Activated CD8-positive, alpha-beta memory T cell treated with anti-CD3 and anti-CD28 coated beads for 36 hours (primary cell): ENCODE measurements around the gene DPY19L3. TPM values are rescaled to one million over a fixed set of nuclear protein-coding genes. Genes with fewer than 3 reads are reported as not detected.
"Not testable (repeated sequence)": the region's sequence is repeated elsewhere in the genome, so short reads cannot be mapped to it uniquely, and the experiment has no call there.

Experiments used
- CTCF ChIA-PET: fragments of 350-600 bp; sonication (Branson Sonifier 250); formaldehyde crosslinking; loops from one replicate; lab custom pipeline; 2021; ENCODE audit warnings: antibody characterized with exemption; lab: Charles Lee
- POLR2A ChIA-PET: fragments of 350-600 bp; sonication (Branson Sonifier 250); formaldehyde crosslinking; loops from one replicate; lab custom pipeline; 2021; ENCODE audit warnings: antibody characterized with exemption; lab: Charles Lee
- total RNA-seq, 2 experiments: library from RNA; stranded (reverse); gene quantifications; one replicate each; pipeline ENCODE4 v1.2.3, GENCODE V29; 2021

Gene DPY19L3
- total RNA-seq, 2 experiments from 2014 or later: 19.1 to 20.9 TPM

DNA sequence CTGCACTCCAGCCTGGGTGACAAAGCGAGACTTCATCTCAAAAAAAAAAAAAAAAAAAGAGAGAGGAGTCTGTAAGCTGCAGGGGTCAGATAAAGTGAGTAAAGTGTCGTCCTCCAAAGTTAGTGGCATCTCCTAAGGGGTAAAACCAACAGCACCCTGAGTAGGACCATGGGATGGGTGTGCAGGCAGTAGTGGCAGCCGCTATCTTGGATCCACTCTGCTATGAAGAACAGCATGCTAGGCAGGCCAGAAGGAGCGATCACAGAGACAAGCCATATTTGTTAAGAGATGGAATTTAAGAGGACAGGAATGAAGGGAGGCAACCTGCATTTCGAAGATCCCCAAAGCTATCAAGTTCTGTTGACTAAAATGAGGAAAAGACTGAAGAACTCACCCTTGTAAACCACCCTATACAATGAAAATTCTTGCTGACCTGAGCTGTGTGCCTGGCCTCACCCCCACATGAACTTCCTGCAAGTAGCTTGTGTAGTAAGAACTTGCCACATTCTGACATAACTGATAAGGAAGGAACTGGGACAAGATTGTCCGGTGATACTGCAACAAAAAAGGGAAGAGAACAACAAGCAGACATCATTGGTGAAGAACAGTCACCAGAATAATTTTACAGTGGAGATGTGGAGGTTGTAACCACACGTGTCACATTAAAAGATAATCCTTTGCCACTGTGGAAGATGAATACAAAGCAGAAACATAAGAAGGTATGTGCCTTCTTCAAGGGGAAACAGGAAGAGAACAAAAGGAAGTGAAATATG is 16.2 kb downstream of the DPY19L3 start:
- ChIA-PET POLR2A (no interaction called here), CTCF (no interaction called here)

DNA sequence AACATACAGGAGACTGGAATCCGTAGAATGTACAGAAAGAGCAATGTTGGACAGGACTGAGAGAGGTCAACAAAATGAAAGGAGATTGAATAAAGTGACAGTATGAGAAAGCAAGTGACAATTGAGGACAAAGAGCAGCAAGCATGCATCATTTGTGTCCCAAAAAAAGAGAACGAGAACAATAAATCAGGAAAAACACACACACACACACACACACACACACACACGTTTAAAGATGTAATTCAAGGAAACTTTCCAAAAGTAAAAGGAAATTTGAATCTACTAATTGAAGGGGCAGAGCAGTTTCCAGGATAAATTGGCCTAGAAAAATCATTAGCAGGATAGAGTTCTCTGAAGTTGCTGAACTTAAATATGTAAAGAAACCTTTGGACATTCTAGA is 16.9 kb downstream of the DPY19L3 start:
- ChIA-PET POLR2A (no interaction called here), CTCF (no interaction called here)

DNA sequence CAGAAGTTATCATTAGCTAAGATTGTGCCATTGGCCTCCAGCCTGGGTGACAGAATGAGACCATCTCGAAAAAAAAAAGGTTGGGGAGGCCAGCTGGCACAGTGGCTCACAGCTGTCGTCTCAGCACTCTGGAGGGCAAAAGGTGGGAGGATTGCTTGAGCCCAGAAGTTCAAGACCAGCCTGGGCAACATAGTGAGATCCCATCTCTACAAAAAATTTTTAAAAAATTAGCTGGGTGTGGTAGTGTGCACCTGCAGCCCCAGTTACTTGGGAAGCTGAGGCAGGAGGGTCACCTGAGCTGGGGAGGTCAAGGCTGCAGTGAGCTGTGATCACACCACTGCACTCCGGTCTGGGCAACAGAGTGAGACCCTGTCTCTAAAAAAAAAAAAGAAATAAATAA is 18.4 kb downstream of the DPY19L3 start:
- POLR2A ChIA-PET: not testable (repeated sequence)
- CTCF ChIA-PET: interaction anchor here (0.7 kb wide), 1 partner anchor 193 kb away, joined by 4 read pairs; no protein-coding TSS in a partner anchor

DNA sequence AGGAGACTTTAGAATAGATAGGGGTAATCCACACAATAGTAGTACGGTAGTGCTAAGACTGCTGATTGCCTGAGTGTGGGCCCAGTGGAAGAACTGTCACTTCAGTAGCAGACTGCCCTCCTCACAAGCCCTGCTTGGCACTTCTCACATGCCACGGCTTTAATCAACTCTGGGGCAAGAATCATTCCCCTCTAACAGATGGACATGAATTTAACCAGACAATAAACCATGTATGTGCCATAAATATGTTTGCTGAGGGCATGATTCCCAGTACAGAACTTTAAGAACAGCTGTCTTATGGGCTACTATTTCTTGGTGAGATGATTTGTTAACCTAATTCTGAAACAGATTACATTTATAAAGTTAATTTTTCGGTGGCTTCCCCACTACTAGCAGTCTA is 22.0 kb downstream of the DPY19L3 start:
- POLR2A ChIA-PET: no interaction called here
- CTCF ChIA-PET: no interaction called here

DNA sequence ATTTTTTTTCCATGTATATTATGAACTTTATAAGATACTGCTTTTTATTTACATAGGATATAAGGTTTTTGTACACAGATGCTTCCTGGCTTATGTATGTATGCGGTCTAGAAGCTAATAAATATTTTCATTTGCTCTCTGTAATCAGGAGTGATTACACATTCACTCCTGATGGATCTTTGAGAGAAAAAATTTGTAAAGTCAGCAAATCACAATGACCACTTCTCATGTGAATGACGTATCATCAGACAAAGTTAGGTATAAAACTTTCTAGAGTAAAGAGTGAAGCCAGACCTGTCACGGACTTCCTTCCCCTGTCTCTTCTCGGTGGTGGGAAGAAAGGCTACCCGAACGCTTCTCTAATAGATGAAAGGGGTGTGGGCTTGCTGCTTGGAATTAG is 31.1 kb downstream of the DPY19L3 start:
- CTCF ChIA-PET: no interaction called here
- POLR2A ChIA-PET: no interaction called here

DNA sequence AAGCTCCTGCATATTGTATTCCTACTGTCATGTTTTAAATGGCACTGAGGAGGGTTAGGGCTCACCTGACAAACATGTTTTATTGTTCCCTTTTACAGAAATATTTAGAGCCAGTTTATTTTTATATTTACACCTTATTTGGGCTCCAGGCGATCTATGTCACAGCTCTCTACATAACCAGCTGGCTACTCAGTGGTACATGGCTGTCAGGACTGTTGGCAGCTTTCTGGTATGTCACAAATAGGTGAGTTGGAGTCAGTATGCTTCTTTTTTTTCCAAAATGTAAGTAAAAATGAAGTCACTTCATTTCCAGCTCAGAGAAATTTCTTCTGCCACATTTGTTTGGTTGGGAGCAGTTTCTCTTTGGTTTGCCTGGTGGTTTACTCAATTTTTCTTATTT is 31.5 kb downstream of the DPY19L3 start:
- POLR2A ChIA-PET: no interaction called here
- CTCF ChIA-PET: no interaction called here

DNA sequence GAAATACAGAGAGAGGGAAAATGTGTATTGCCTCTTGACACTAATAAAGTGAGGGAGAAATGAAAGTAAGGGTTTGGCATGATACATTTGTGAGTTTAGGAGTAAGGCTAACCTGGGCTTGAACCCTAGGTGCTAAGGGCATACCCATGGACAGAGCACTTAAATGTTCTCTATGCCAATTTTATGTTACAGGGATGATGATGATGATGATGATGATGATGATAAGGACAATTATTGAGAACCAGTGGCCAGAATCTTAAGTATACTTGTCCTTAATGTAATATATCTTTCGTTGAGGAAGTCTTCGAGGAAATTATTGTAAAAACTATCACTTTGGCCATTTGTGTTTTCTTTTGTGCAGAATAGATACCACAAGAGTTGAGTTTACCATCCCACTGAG is 33.2 kb downstream of the DPY19L3 start:
- CTCF ChIA-PET: no interaction called here
- POLR2A ChIA-PET: no interaction called here

DNA sequence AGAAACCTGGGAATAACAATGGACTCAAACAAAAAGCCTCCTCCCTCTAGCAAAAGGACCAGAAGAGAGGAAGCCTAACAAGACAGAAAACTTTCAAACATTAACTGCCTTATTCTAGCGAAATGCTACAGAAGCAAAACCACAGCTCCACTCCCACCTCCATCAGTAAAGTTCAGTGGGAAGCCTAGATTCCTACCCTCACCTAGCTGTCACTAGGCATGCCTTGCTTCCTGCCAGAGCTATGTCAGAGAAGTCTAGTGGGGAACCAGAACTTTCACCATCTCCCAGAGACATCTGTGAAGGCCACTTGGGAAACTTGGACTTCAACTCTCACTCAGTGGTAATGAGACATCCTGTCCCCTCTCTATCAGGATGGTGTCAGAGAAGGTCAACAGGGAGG is 37.1 kb downstream of the DPY19L3 start:
- POLR2A ChIA-PET: no interaction called here
- CTCF ChIA-PET: no interaction called here

DNA sequence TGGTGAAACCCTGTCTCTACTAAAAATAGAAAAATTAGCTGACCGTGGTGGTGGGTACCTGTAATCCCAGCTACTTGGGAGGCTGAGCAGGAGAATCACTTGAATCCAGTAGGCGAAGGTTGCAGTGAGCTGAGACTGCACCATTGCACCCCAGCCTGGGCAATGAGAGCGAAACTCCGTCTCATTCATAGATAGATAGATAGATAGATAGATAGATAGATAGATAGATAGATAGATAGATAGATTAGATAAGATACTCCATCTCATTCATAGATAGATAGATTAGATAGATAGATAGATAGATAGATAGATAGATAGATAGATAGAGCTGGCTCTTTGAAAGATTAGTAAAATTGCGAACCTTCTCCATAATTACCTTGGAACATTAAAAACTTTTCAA is 42.0 kb downstream of the DPY19L3 start:
- POLR2A ChIA-PET: not testable (repeated sequence)
- CTCF ChIA-PET: interaction anchor here (0.5 kb wide), 1 partner anchor 1773 kb away, joined by 3 read pairs; no protein-coding TSS in a partner anchor

DNA sequence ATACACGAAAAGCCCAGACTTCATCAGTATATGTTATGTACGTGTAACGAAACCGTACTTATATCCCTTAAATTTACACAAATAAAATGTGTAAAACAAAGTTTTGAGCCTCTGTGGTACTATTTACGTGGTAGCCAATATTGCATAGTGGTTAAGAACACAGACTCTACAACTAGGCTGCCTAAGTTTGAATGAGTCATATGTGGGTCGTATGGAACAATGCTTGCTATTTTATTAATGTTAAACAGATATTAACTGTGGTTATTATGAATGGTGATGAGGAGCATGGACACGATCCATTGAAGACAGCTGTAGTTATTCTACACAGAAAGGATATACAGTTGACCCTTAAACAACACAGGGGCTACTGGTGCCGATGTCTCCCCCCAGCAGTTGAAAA is 42.5 kb downstream of the DPY19L3 start:
- ChIA-PET CTCF (interaction anchor here (0.5 kb wide), 1 partner anchor 1773 kb away, joined by 3 read pairs; no protein-coding TSS in a partner anchor), POLR2A (no interaction called here)

DNA sequence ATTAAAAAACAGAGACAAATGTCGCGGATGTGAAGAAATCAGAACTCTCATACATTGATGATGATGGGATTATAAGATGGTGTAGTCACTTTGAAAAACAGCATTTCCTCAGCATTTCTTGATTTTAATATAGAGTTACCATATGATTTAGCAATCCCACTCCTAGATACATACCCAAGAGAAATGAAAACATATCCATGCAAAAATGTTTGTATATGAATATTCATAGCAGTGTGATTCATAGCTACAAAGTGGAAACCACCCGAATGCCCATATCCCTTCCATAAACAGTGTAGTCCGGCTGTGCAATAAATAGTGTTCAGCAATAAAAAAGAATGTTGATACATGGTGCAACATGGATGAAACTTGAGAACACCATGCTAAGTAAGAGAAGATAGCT is 44.6 kb downstream of the DPY19L3 start:
- ChIA-PET CTCF (no interaction called here), POLR2A (interaction anchor here (0.6 kb wide), 1 partner anchor 131 kb away, joined by 3 read pairs; the partner anchor contains the start of gene PDCD5)

DNA sequence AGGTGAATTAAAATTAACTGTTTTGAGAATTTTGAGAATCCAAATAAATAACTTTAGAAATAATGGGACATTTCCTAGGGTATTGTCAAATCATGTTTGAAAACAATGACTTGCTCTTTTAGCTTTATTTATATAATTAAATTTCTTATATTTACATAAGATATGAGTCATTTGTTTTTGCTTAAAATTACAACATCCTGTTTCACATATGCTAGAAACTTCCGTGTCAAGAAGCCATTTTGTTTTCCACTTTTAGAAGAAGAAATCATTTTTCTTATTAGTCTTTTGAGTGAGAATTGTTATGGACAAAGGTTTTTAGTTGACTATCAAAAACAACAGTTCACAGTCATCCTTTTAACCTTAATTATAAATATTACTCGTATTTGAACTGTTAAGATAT is 48.2 kb downstream of the DPY19L3 start:
- CTCF ChIA-PET: no interaction called here
- POLR2A ChIA-PET: no interaction called here

DNA sequence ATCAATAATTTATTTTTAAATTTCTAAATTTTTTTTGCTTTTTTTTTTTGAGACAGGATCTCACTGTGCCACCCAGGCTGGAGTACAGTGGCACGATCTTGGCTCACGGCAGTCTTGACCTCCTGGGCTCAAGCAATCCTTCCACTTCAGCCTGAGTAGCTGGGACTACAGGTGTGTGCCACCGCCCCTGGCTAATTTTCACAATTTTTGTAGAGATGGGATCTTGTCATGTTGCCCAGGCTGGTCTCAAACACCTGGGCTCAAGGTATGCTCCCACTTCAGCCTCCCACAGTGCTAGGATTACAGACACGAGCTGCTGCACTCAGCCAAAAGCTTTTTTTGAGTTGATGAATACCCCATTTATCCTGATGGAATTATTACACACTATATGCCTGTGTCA is 50.8 kb downstream of the DPY19L3 start:
- ChIA-PET CTCF (no interaction called here), POLR2A (no interaction called here)

DNA sequence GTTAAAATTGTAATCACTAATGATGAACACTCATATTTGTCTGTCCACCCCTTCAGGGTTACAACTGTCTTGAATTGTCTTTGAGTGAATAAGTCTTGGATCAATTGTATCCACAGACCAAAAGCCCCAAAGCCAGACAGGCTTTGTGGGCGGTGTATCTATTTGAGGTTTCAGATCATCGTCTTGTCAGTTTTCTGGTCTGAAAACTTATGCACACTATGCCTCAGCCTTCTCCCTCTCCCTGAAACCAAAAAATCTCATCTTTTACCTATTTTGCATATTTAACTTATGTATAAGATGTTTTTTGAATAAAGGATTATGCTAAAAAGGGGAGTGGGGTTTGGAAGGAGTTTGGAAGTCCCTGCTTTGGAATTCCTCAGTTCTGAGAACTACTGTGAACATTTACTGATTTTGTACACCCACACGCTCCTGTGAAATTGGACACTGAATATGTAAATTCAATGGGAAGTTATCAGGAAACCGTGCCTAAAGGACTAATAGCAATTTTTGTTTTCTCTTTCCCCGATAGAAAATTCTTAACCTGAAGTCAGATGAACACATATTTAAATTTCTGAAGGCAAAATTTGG is 52.1 kb downstream of the DPY19L3 start:
- POLR2A ChIA-PET: no interaction called here
- CTCF ChIA-PET: no interaction called here

DNA sequence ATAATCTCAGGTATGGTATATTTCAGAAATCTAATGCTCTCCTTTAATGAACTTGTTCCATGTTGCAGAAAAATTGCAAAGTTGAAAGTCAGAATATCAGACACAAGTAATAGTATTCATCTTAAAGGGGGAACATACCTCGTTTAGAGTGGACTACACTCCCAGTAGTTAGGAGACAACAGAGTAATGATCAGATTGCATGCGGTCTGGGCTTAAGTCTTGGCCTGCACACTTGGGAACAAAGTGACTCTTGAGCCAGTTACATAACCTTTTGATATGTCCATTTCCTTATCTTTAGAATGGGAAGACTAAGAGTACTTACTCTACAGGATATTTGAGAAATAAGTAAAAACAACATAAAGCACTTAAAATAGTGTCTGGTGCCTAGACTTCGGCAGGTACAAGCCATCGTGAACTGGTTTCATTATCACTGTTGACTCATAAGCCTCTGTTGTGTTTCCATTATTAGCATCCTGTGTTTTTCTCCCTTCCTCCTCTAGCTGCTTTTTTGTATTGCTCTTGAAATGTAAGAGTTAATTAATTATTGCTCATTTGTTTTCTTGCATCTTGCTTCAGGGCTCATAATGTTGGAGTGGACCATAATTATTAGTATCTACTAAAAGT is 53.0 kb downstream of the DPY19L3 start:
- POLR2A ChIA-PET: no interaction called here

DNA sequence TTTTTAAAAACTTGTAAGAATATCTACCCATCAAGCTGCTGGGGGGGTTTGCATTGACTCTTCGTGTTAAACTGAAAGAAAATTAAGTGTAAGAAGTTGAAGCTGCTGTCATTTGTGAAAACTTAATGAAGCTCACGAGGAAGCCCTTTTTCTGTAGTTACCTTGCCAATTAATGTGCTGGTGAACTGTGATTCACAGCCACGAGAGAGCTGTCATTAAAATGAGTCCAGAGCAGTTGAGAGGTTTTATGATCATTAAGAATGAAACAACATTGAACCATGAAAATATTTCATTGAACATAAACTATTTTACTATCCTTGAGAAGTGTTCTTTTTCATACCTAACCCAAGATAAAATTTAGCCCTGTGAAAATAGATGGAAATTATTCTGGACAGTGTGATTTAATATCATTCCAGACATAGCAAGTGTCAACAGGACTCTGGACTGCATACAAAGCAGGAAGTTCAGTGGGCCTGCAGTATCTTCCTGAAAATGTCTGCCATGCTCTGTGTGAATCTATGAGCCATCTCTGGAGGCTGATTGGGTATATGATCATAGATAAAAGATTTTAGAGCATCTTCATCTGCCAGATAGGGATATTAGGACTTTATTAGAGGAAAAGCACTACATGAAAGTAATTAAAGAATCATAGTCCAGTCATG is 53.8 kb downstream of the DPY19L3 start:
- ChIA-PET POLR2A (no interaction called here), CTCF (no interaction called here)

More for the DNA sequence above, 53.0 kb downstream of the DPY19L3 start:
- CTCF ChIA-PET: no interaction called here

DNA sequence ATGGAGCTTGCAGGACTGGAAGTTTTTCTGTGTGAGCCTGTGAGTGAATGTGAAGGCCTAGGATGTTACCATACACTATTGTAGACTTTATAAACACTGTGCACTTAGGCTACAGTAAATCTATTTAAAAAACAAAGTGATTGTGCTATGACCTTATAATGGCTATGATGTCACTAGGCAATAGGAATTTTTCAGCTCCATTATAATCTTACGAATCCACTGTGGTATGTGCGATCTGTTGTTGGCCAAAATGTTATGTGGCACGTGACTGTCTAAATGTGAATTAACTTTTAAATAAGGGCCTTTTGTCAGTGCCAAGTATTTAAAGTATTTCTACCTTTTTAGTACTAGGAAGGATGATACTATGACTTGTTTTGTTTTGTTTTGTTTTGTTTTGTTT is 54.9 kb downstream of the DPY19L3 start:
- ChIA-PET POLR2A (no interaction called here), CTCF (no interaction called here)

DNA sequence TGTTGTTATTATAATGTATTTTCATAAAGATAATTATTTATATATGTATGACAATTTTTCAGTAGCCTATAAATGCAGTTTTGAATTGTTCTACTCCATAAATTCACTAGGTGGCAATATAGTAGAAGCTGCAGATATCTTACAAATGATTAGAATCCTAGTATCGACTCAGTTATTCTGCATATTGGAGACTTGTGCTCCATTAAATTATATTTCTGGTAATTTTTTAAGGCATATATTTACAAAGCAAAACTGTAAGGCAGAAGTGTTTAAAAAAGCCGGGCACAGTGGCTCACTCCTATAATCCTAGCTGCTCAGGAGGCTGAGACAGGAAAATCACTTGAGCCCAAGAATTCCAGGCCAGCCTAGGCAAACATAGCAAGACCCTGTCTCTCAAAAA is 58.7 kb downstream of the DPY19L3 start:
- CTCF ChIA-PET: no interaction called here
- POLR2A ChIA-PET: interaction anchor here (0.6 kb wide), 1 partner anchor 93 kb away, joined by 3 read pairs; no protein-coding TSS in a partner anchor

DNA sequence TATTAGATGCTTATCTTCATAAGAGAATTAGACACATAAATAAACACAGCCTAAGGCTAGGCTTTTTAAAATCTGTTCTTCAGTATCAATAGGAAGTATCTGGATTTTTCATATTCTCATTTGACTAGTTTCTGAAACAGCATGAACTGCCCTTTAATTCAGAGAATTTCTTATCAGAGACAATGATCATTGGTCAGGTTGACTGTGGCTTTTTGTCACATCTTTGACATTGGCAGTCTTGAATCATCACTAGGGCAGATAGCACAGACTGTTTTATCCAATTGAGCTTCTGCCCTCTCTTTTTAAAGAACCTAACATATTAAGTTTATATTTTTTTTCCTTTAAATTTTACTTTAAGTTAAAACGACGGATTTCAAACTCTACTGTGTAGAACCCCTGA is 59.6 kb downstream of the DPY19L3 start:
- CTCF ChIA-PET: no interaction called here
- POLR2A ChIA-PET: no interaction called here

DNA sequence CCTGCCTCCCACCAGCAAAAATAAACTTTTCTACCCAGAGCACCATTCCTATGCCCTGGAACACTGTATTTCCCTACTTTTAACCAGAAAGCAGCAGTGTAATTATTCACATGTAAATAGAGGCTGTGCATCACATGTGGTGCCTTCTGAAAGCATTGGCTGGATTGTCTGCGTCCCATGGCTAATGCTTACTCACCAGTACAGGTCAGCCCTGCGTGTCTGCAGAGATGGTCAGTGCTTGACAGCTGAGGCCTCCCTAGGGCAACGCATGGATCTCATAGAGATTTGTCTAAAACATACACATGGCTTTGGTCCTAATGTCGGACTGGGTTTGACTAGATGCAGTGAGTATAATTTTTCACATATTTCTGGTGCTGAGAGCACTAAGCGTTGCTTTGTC is 64.2 kb downstream of the DPY19L3 start:
- CTCF ChIA-PET: interaction anchor here (0.6 kb wide), 1 partner anchor 100 kb away, joined by 3 read pairs; no protein-coding TSS in a partner anchor
- POLR2A ChIA-PET: no interaction called here
